GM12801 (cell line): ENCODE measurements around the gene STPG3.

Experiments
- CTCF ChIP-seq: IDR thresholded peaks from one replicate; pipeline ENCODE4 v1.5.1; 2011; ENCODE audit warnings: control low read depth; ENCODE audit not compliant: insufficient read length; ENCODE audit errors: extremely low read depth

The STPG3 gene

DNA sequence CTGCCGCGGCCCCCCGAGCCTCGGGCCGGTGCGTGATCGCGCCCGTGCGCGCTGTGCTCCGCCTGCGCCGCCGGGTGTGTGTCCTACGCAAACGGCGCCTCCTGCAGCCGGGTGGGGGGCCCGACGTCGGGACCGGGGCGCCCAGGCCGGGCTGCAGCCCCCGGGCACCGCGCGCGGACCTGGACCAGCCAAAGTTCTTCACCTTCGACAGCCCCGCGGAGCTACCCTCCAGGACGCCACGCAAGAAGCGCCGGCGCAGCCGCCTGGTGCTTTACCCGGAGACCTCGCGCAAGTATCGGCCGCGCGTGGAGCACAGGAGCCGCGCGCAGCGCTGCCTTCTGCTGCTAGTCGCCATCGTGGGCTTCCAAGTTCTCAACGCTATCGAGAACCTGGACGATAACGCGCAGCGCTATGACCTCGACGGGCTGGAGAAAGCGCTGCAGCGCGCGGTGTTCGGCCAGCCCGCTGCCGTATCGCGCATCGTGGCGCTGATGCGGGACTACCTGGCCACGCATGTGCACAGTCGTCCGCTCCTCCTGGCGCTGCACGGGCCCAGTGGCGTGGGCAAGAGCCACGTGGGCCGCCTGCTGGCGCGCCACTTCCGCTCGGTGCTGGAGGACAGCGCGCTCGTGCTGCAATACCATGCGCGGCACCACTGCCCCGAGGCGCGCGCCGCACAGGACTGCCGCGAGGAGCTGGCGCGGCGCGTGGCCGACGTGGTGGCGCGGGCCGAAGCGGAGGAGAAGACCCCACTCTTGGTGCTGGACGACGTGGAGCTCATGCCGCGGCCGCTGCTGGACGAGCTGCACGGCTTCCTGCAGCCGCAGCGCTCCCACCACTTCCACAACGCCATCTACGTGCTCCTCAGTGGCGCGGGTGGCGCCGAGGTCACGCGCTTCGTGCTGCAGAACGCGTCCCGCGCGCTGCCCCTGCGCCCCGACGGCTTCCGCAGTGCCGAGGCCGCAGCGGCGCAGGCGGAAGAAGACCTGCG, 27.9 kb downstream of the STPG3 start:
- no peak for TF ChIP-seq CTCF

DNA sequence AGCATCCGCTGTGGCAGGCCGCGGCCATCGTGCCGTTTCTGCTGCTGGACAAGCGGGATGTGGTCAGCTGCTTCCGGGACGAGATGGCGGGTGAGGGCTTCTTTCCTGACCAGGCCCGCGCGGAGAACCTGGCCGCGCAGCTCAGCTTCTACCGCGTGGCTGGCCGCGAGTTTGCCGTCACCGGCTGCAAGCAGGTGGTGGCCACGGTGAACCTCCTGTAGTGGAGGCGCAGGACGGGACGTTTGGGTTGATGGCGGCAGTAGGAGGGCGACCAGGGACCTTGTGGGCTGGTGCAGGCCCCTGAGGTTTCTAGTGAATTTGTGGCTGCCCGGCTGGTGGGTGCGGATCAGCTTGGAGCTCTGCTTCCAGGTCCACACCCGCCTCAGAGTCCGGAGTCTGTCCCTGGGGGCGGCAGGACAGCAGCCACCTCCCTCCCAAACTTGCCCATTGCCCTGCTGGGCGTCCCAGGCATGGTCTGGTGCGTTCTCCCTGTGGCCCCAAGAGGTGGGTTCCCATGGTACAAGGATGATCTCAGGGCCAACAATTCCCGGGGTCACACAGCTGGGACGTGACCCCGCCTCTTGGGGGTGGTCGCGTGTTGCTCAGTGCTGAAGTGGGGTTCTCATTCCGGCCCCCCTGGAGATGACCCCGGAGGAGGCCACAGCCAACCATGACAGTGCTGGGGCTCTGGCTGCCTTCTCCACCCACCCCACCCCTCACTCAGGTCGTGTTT, 28.8 kb downstream of the STPG3 start:
- no peak for TF ChIP-seq CTCF

DNA sequence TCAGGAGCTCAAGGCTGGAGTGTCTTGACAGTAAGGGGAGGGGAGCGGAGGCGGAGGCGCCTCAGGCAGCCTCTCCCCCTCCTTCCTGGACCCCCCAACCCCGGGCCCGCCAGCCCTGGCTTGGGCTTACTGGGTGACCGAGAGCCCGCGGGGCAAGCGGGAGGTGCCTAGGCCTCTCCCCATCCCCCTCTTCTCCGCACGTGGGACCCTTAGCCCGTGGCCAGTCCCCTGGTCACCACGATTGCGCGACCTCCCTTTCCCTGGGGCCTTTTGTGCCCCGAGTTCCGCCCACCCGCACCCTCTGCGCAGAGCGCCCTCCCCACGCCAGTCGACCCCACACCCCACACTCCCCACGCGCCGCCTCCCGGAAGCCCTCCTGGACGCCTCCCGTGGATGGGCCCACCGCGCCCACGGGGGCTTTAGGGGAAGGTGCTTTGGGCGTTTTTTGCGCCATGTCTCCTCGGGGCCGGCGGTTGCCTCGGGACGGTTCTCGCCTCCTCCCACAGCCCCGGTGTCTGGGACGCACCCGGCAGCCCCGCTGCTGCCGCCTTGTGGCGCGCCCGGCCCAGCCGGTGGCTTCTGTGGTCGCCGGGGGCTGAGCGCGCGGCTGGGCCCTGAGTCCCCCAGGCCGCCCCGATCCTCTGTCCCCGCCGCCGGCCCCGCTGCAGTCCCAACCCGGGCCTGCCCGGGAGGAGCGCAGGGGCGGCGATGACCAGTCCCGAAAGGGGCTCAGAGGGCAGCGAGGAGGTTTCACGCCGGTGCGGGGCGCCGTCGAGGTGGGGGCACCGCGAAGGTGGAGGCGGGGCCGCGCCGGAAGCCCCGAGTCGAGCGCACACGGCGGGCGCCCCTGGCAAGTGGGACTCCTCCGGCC, 29.6 kb downstream of the STPG3 start:
- TF ChIP-seq CTCF, result no peak

DNA sequence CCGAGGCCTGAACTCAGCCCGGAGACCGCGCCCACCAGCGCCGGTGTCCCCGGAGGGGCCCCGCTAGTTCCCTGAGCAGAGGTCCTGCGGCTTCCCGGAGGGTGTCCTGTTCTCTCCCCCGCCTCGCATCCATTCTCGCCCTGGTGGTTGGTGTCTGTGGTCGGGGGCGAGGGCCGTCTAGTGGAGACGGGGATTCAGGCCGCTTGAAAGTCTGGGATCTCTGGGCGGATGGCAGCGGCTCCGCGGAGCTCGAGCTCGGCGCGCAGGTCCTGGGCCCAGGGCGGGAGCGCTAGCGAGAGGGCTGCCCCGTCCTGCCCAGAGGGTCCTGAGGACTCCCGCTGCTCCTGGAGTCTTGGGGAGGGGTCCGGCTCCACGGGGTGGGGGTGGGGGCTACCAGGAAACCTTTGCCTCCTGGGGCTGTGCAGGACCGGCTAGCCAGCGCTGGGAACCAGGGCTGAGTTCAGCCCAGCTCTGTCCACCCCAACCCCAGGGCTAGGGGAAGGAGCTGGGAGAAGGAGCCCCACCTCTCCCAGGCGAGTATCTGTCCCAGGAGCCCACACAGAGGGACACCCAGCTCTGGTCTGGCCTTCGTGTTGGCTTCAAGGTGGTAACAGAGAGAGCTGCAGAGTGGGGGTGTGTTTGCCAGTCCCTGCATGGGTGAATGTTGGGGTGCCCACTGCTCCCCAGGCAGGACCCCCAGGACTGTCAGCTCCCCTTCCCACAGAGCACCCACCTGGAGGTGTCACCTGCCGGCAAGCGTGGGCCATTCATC, 30.4 kb downstream of the STPG3 start:
- no peak for TF ChIP-seq CTCF

- TF ChIP-seq CTCF, result no peak
These were observed 35.9 kb downstream of the STPG3 start for GRCh38 chr9:137286975-137287383.

DNA sequence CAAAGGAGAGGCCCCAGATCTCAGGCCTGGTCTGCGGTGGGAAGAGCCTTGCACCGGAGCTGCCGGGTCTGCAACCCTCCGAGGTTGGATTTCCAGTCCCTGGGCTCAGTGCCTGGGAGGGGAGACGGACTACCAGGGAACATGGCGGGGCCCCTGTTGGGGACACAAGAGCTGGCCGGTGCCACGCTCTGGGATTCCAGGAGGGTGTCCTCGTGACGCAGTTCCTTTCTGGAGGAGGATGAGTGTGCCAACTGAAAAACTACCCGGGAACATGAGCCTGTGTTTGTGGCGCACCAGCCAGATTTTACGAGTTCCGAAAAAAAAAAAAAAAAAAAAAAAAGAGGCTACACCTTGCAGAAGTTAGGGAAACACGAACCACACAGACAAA, 42.0 kb downstream of the STPG3 start:
- TF ChIP-seq CTCF, result no peak
